T-cell (primary cell): ENCODE measurements around the gene QKI. TPM values are rescaled to one million over a fixed set of nuclear protein-coding genes. Genes with fewer than 3 reads are reported as not detected.

Experiments
- ATAC-seq, 4 experiments: fragments of 200-7000 bp in 3 of 4; fragments of 150-1000 bp in 1 of 4; cut with Tn5 transposase; replicated peaks in 1 of 4; 1 replicate in 3 of 4; 2 replicates in 1 of 4; pipeline ENCODE4 v1.10.0; 2021; ENCODE audit warnings: moderate library complexity in 3 of 4, mild to moderate bottlenecking in 2 of 4, moderate number of reproducible peaks in 1 of 4
- CTCF ChIA-PET, 2 donors: fragments of 300-600 bp; sonication (Branson Sonifier 250); formaldehyde crosslinking; loops; one replicate each; lab custom pipeline; 2022; ENCODE audit warnings: antibody characterized with exemption in 2 of 2; lab: Charles Lee
- POLR2A ChIA-PET, 2 donors: fragments of 300-600 bp; sonication (Branson Sonifier 250); formaldehyde crosslinking; loops; one replicate each; lab custom pipeline; 2022; ENCODE audit warnings: antibody characterized with exemption in 2 of 2; lab: Charles Lee
- DNase-seq, 35 experiments: peaks; one replicate each; pipeline versions ENCODE4 v3.0.0 to v3.0.0-alpha.2; 2013 to 2023
- H3K27ac ChIP-seq: one replicate; pipeline ENCODE4 v1.5.1; 2013; ENCODE audit warnings: low read length
- H3K27me3 ChIP-seq, 2 experiments: replicated peaks in 1 of 2; 1 replicate in 1 of 2; 2 replicates in 1 of 2; pipeline versions ENCODE4 v1.6.1 to v1.7.0; 2013; ENCODE audit warnings: low read length in 1 of 2, mixed read lengths in 1 of 2; ENCODE audit not compliant: control insufficient read depth in 2 of 2, insufficient read depth in 2 of 2; ENCODE audit errors: extremely low read depth in 1 of 2
- H3K36me3 ChIP-seq, 2 donors: 1 replicate in 1 of 2; 2 replicates in 1 of 2; pipeline versions ENCODE4 v1.6.1 to v1.7.0; 2013; ENCODE audit warnings: low read length in 1 of 2; ENCODE audit not compliant: control insufficient read depth in 2 of 2, insufficient read depth in 1 of 2; ENCODE audit errors: extremely low read depth in 1 of 2
- H3K4me1 ChIP-seq, 2 experiments: 1 replicate in 1 of 2; 2 replicates in 1 of 2; pipeline versions ENCODE4 v1.6.1 to v1.7.0; 2013; ENCODE audit warnings: low read length in 2 of 2, mixed read lengths in 1 of 2; ENCODE audit not compliant: insufficient read depth in 2 of 2, control insufficient read depth in 1 of 2; ENCODE audit errors: extremely low read depth in 1 of 2
- H3K4me3 ChIP-seq, 2 donors: 1 replicate in 1 of 2; 2 replicates in 1 of 2; pipeline versions ENCODE4 v1.5.1 to v1.7.0; 2013; ENCODE audit warnings: mild to moderate bottlenecking in 2 of 2, low read length in 1 of 2, moderate library complexity in 1 of 2; ENCODE audit not compliant: control insufficient read depth in 1 of 2; ENCODE audit errors: extremely low read depth in 1 of 2
- H3K9me3 ChIP-seq: 2 replicates; pipeline ENCODE4 v1.7.0; 2013
- H3K27ac Mint-ChIP-seq, 2 donors: one replicate each; pipeline ENCODE4 v1.8.0; 2020 to 2021; ENCODE audit warnings: mild to moderate bottlenecking in 2 of 2, mixed read lengths in 2 of 2
- H3K27me3 Mint-ChIP-seq, 2 donors: one replicate each; pipeline ENCODE4 v1.8.0; 2021 to 2022; ENCODE audit warnings: mixed read lengths in 2 of 2
- H3K36me3 Mint-ChIP-seq: one replicate; pipeline ENCODE4 v1.8.0; 2021; ENCODE audit warnings: mixed read lengths
- H3K4me1 Mint-ChIP-seq, 3 donors: one replicate each; pipeline ENCODE4 v1.8.0; 2020 to 2022; ENCODE audit warnings: mixed read lengths in 3 of 3, mild to moderate bottlenecking in 1 of 3
- H3K4me3 Mint-ChIP-seq, 3 donors: one replicate each; pipeline ENCODE4 v1.8.0; 2020 to 2022; ENCODE audit warnings: mild to moderate bottlenecking in 3 of 3, mixed read lengths in 3 of 3, moderate library complexity in 3 of 3
- H3K9me3 Mint-ChIP-seq, 3 donors: one replicate each; pipeline ENCODE4 v1.8.0; 2020 to 2022; ENCODE audit warnings: mixed read lengths in 3 of 3
- WGBS: methylation state at CpG from one replicate; pipeline ENCODE4 v1.1.5; 2013; ENCODE audit warnings: missing lambda C conversion rate; ENCODE audit not compliant: insufficient coverage; 5-methylcytosine and 5-hydroxymethylcytosine counted together
- total RNA-seq, 35 experiments: library from RNA in 6 of 35; stranded (reverse) in 6 of 35; fragments of 120-200 nt in 1 of 35; gene quantifications; one replicate each; pipeline versions ENCODE4 v1.2.1 to v1.2.4 and lab custom pipeline; 2013 to 2026

Gene QKI
- total RNA-seq, 5 donors from 2014 or later (not counting 1 experiment from before 2014, with no cell fraction given): 50.2 to 84.3 (median 52.2) TPM

GRCh38 chr6:163539101-163539762 lies 124.7 kb downstream of the QKI start:
- Mint-ChIP-seq H3K27ac (no peak overlapping the region), H3K36me3 (peaks cover 40% of the 10 kb centered on the region), H3K4me3 (no peak overlapping the region), H3K27me3 (no peaks in the 10 kb centered on the region), H3K9me3 (no peaks in the 10 kb centered on the region), H3K4me1 (peaks cover 37 to 48% (median 42%) of the 10 kb centered on the region in 3 donors)
- ATAC-seq (no peak), DNase-seq (no peak)
- no peaks in the 10 kb centered on the region for H3K4me1 ChIP-seq
- no peaks in the 10 kb centered on the region for H3K27me3 ChIP-seq
- H3K4me3 ChIP-seq: no peak overlapping the region
- WGBS: 100% methylated on average over 1 of the region's 5 CpGs
- H3K9me3 ChIP-seq: no peaks in the 10 kb centered on the region
- ChIA-PET CTCF (interaction anchor here in 1 of 2 donors (0.8 kb wide), 1 partner anchor 15 kb away, joined by 3 read pairs; no protein-coding TSS in a partner anchor), POLR2A (interaction anchor here in 1 of 2 donors (0.7 kb wide), 1 partner anchor 16 kb away, joined by 3 read pairs; no protein-coding TSS in a partner anchor)
- H3K27ac ChIP-seq: no peak overlapping the region
- H3K36me3 ChIP-seq: no peaks in the 10 kb centered on the region

GRCh38 chr6:163543321-163543720 lies 128.8 kb downstream of the QKI start:
- H3K4me1 Mint-ChIP-seq: peaks cover 25 to 30% (median 27%) of the 10 kb centered on the region in 3 donors
- H3K27ac ChIP-seq: no peak overlapping the region
- peaks cover 24% of the 10 kb centered on the region for H3K36me3 Mint-ChIP-seq
- no peaks in the 10 kb centered on the region for H3K36me3 ChIP-seq
- no peaks in the 10 kb centered on the region for H3K4me1 ChIP-seq
- ATAC-seq: no peak
- ChIA-PET POLR2A (no interaction called here), CTCF (interaction anchor here in 1 of 2 donors (0.5 to 0.6 kb wide), 2 partner anchors 12 to 128 kb away, joined by 4 to 9 read pairs; no protein-coding TSS in a partner anchor)
- H3K27ac Mint-ChIP-seq: no peak overlapping the region
- no peak overlapping the region for H3K4me3 ChIP-seq
- no peaks in the 10 kb centered on the region for H3K9me3 ChIP-seq
- DNase-seq: no peak
- no peak overlapping the region for H3K4me3 Mint-ChIP-seq
- no peaks in the 10 kb centered on the region for H3K27me3 ChIP-seq
- no peaks in the 10 kb centered on the region for H3K27me3 Mint-ChIP-seq
- no peaks in the 10 kb centered on the region for H3K9me3 Mint-ChIP-seq
- WGBS: 100% methylated on average over 2 of the region's 2 CpGs

GRCh38 chr6:163545370-163545769 lies 130.9 kb downstream of the QKI start:
- WGBS: 80% methylated on average over 1 of the region's 5 CpGs
- Histone ChIP-seq H3K36me3 (no peaks in the 10 kb centered on the region), H3K27me3 (no peaks in the 10 kb centered on the region), H3K4me1 (no peaks in the 10 kb centered on the region), H3K9me3 (no peaks in the 10 kb centered on the region), H3K27ac (no peak overlapping the region), H3K4me3 (no peak overlapping the region)
- Mint-ChIP-seq H3K9me3 (no peaks in the 10 kb centered on the region), H3K27ac (no peak overlapping the region), H3K4me1 (peaks cover 14 to 21% (median 18%) of the 10 kb centered on the region in 3 donors), H3K27me3 (no peaks in the 10 kb centered on the region), H3K4me3 (no peak overlapping the region), H3K36me3 (peaks cover 17% of the 10 kb centered on the region)
- CTCF ChIA-PET: interaction anchor here in 1 of 2 donors (0.5 kb wide), 1 partner anchor 495 kb away, joined by 4 read pairs; no protein-coding TSS in a partner anchor
- POLR2A ChIA-PET: no interaction called here
- DNase-seq (no peak), ATAC-seq (no peak)

GRCh38 chr6:163547287-163547686 lies 132.8 kb downstream of the QKI start:
- H3K36me3 Mint-ChIP-seq: peaks cover 10% of the 10 kb centered on the region
- no peak overlapping the region for H3K27ac Mint-ChIP-seq
- 100% methylated on average over 3 of the region's 3 CpGs for WGBS
- H3K27ac ChIP-seq: no peak overlapping the region
- CTCF ChIA-PET: no interaction called here
- H3K9me3 Mint-ChIP-seq: no peaks in the 10 kb centered on the region
- no peak overlapping the region for H3K4me3 ChIP-seq
- H3K9me3 ChIP-seq: no peaks in the 10 kb centered on the region
- H3K27me3 Mint-ChIP-seq: no peaks in the 10 kb centered on the region
- no peaks in the 10 kb centered on the region for H3K4me1 ChIP-seq
- DNase-seq (no peak), ATAC-seq (no peak)
- H3K4me3 Mint-ChIP-seq: no peak overlapping the region
- H3K27me3 ChIP-seq: no peaks in the 10 kb centered on the region
- peaks cover 2 to 9% (median 4%) of the 10 kb centered on the region in 3 donors for H3K4me1 Mint-ChIP-seq
- H3K36me3 ChIP-seq: no peaks in the 10 kb centered on the region
- POLR2A ChIA-PET: no interaction called here

- POLR2A ChIA-PET: no interaction called here
- WGBS: 96% methylated on average over 3 of the region's 3 CpGs
- Mint-ChIP-seq H3K27me3 (no peaks in the 10 kb centered on the region), H3K27ac (no peak overlapping the region), H3K4me1 (peaks cover 3 to 10% (median 3%) of the 10 kb centered on the region in 3 donors), H3K4me3 (no peak overlapping the region), H3K36me3 (peaks cover 13% of the 10 kb centered on the region), H3K9me3 (no peaks in the 10 kb centered on the region)
- Histone ChIP-seq H3K27me3 (no peaks in the 10 kb centered on the region), H3K27ac (no peak overlapping the region), H3K9me3 (no peaks in the 10 kb centered on the region), H3K4me3 (no peak overlapping the region), H3K36me3 (no peaks in the 10 kb centered on the region), H3K4me1 (no peaks in the 10 kb centered on the region)
- DNase-seq (no peak), ATAC-seq (no peak)
- CTCF ChIA-PET: no interaction called here
Measured at GRCh38 chr6:163548624-163549023, 134.1 kb downstream of the QKI start.

GRCh38 chr6:163554032-163554431 lies 139.5 kb downstream of the QKI start:
- no peaks in the 10 kb centered on the region for H3K27me3 Mint-ChIP-seq
- no peak overlapping the region for H3K27ac Mint-ChIP-seq
- Histone ChIP-seq H3K27me3 (no peaks in the 10 kb centered on the region), H3K36me3 (no peaks in the 10 kb centered on the region), H3K4me1 (no peaks in the 10 kb centered on the region), H3K9me3 (no peaks in the 10 kb centered on the region), H3K4me3 (no peak overlapping the region), H3K27ac (no peak overlapping the region)
- ChIA-PET POLR2A (no interaction called here), CTCF (interaction anchor here (0.7 to 2.0 kb wide), 11 partner anchors 14 to 246 kb away, joined by 3 to 12 read pairs (median 3); no protein-coding TSS in a partner anchor)
- peaks cover 32% of the 10 kb centered on the region for H3K36me3 Mint-ChIP-seq
- DNase-seq (no peak), ATAC-seq (no peak)
- no peaks in the 10 kb centered on the region for H3K9me3 Mint-ChIP-seq
- no peak overlapping the region for H3K4me3 Mint-ChIP-seq
- WGBS: 100% methylated on average over 1 of the region's 4 CpGs
- peaks cover 5 to 13% (median 10%) of the 10 kb centered on the region in 3 donors for H3K4me1 Mint-ChIP-seq
